ENCODE data around the gene ENTPD2.

Gene ENTPD2

GRCh38 chr9:137079401-137079787 is 25.5 kb upstream of the ENTPD2 start:
- no peak for DNase-seq (ENCODE audit: low spot score)

GRCh38 chr9:137078701-137079400 is 25.0 kb upstream of the ENTPD2 start:
- DNase-seq (ENCODE audit: low spot score) = no peak

GRCh38 chr9:137077758-137078693 is 24.2 kb upstream of the ENTPD2 start:
- peak; percentile 28 for DNase-seq (ENCODE audit: low spot score)

GRCh38 chr9:137077010-137077747 is 23.3 kb upstream of the ENTPD2 start, which contains the start of gene UAP1L1:
UAP1L1 (plus strand) TSS chr9:137077517; CDS start chr9:137077533, 16 bp downstream.
- DNase-seq (ENCODE audit: low spot score) = peak; percentile 47

- no peak for DNase-seq (ENCODE audit: low spot score)
Observed at GRCh38 chr9:137076636-137077009, 22.8 kb upstream of the ENTPD2 start.

GRCh38 chr9:137075275-137075775 is 21.5 kb upstream of the ENTPD2 start:
- no peak for DNase-seq (ENCODE audit: low spot score)

GRCh38 chr9:137074657-137075274 is 20.9 kb upstream of the ENTPD2 start:
- DNase-seq (ENCODE audit: low spot score) = no peak

GRCh38 chr9:137073992-137074399 is 20.1 kb upstream of the ENTPD2 start:
- DNase-seq (ENCODE audit: low spot score) = no peak

GRCh38 chr9:137071282-137071681 is 17.4 kb upstream of the ENTPD2 start:
- no peak for DNase-seq (ENCODE audit: low spot score)

GRCh38 chr9:137070906-137071275 is 17.0 kb upstream of the ENTPD2 start:
- DNase-seq (ENCODE audit: low spot score) = no peak

GRCh38 chr9:137070201-137070905 is 16.5 kb upstream of the ENTPD2 start, which contains the start of gene SAPCD2:
SAPCD2 (minus strand) TSS chr9:137070557; CDS start chr9:137070460, 97 bp downstream.
- peak; percentile 93 for DNase-seq (ENCODE audit: low spot score)

- no peak for DNase-seq (ENCODE audit: low spot score)
Observed at GRCh38 chr9:137069508-137070091, 15.7 kb upstream of the ENTPD2 start.

- no peak for DNase-seq (ENCODE audit: low spot score)
Observed at GRCh38 chr9:137068539-137069507, 15.0 kb upstream of the ENTPD2 start.

GRCh38 chr9:137067860-137068538 is 14.1 kb upstream of the ENTPD2 start:
- DNase-seq (ENCODE audit: low spot score) = peak; percentile 86

GRCh38 chr9:137066096-137066861 is 12.4 kb upstream of the ENTPD2 start:
- DNase-seq (ENCODE audit: low spot score) = no peak

- no peak for DNase-seq (ENCODE audit: low spot score)
Observed at GRCh38 chr9:137065336-137065967, 11.6 kb upstream of the ENTPD2 start.

GRCh38 chr9:137064880-137065164 is 11.0 kb upstream of the ENTPD2 start:
- DNase-seq (ENCODE audit: low spot score) = no peak

Measured in kidney tubule cell (primary cell).